DND-41 (cell line): ENCODE results near the gene DGKB.

ENCODE experiments used
- ATAC-seq: fragments of 200-7000 bp; cut with Tn5 transposase; 3 replicates; pipeline ENCODE4 v1.9.1; 2021; ENCODE audit warnings: low read depth; ENCODE audit not compliant: insufficient read depth
- DNase-seq: peaks from one replicate; pipeline ENCODE4 v3.0.0-alpha.2; 2020
- H2AFZ ChIP-seq: 2 replicates; pipeline ENCODE4 v1.6.0; 2012; ENCODE audit warnings: low read depth, low read length
- H3K27ac ChIP-seq: 2 replicates; pipeline ENCODE4 v1.5.1; 2012; ENCODE audit warnings: low read length, inconsistent platforms
- H3K27me3 ChIP-seq: fragments of 200-600 bp; sonication (generic); 2 replicates; pipeline ENCODE4 v1.6.0; 2012; ENCODE audit warnings: low read length, mild to moderate bottlenecking, inconsistent platforms; ENCODE audit not compliant: insufficient read depth, poor library complexity
- H3K36me3 ChIP-seq: 2 replicates; pipeline ENCODE4 v1.5.1; 2012; ENCODE audit warnings: low read length, inconsistent platforms; ENCODE audit not compliant: insufficient read depth
- H3K4me1 ChIP-seq: 2 replicates; pipeline ENCODE4 v1.5.1; 2012; ENCODE audit warnings: mild to moderate bottlenecking, low read length; ENCODE audit not compliant: insufficient read depth
- H3K4me2 ChIP-seq: 2 replicates; pipeline ENCODE4 v1.6.0; 2012; ENCODE audit warnings: mild to moderate bottlenecking, moderate library complexity, low read length, inconsistent platforms; ENCODE audit not compliant: insufficient read depth
- H3K4me3 ChIP-seq, 2 experiments: fragments of 200-600 bp in 1 of 2; shearing (Covaris generic) in 1 of 2; 2 replicates each; pipeline ENCODE4 v1.5.1; 2012 to 2016; ENCODE audit warnings: inconsistent platforms in 2 of 2, low read length in 2 of 2, mild to moderate bottlenecking in 2 of 2, low read depth in 1 of 2, moderate library complexity in 1 of 2
- H3K79me2 ChIP-seq: 2 replicates; pipeline ENCODE4 v1.6.0; 2012; ENCODE audit warnings: low read length, inconsistent platforms; ENCODE audit not compliant: insufficient read depth
- H3K9ac ChIP-seq: 2 replicates; pipeline ENCODE4 v1.6.0; 2012; ENCODE audit warnings: low read depth, mild to moderate bottlenecking, inconsistent platforms, low read length, moderate library complexity
- H3K9me3 ChIP-seq: 2 replicates; pipeline ENCODE4 v1.5.1; 2012; ENCODE audit warnings: low read length, moderate library complexity, mild to moderate bottlenecking, inconsistent platforms; ENCODE audit not compliant: insufficient read depth, severe bottlenecking
- H4K20me1 ChIP-seq: 2 replicates; pipeline ENCODE4 v1.6.0; 2012; ENCODE audit warnings: low read length; ENCODE audit not compliant: insufficient read depth
- CTCF ChIP-seq: IDR thresholded peaks from 2 replicates; pipeline ENCODE4 v1.5.1; 2012; ENCODE audit warnings: borderline replicate concordance, low read length, moderate library complexity, mild to moderate bottlenecking; ENCODE audit not compliant: poor library complexity, severe bottlenecking; ENCODE audit errors: extremely low read depth
- EZH2 ChIP-seq: IDR thresholded peaks from 3 replicates; pipeline ENCODE4 v1.6.1; 2012; ENCODE audit warnings: borderline replicate concordance, low read depth, mild to moderate bottlenecking, moderate library complexity, low read length, inconsistent platforms; ENCODE audit not compliant: severe bottlenecking

Gene DGKB

GRCh38 chr7:14762561-14762960 lies 140.0 kb downstream of the DGKB start:
- H3K27me3 ChIP-seq = no peaks in the 10 kb centered on the region
- no peaks in the 10 kb centered on the region for H3K9me3 ChIP-seq
- H3K4me1 ChIP-seq = no peaks in the 10 kb centered on the region
- DNase-seq = no peak
- no peak overlapping the region for H3K4me2 ChIP-seq
- H4K20me1 ChIP-seq = no peaks in the 10 kb centered on the region
- H3K79me2 ChIP-seq = no peaks in the 10 kb centered on the region
- no peak for ATAC-seq
- H3K36me3 ChIP-seq = no peaks in the 10 kb centered on the region
- H3K27ac ChIP-seq = no peak overlapping the region
- H3K4me3 ChIP-seq = no peak overlapping the region
- H2AFZ ChIP-seq = no peak overlapping the region
- TF ChIP-seq CTCF = no peak
- TF ChIP-seq EZH2 = no peak
- no peak overlapping the region for H3K9ac ChIP-seq

DNA sequence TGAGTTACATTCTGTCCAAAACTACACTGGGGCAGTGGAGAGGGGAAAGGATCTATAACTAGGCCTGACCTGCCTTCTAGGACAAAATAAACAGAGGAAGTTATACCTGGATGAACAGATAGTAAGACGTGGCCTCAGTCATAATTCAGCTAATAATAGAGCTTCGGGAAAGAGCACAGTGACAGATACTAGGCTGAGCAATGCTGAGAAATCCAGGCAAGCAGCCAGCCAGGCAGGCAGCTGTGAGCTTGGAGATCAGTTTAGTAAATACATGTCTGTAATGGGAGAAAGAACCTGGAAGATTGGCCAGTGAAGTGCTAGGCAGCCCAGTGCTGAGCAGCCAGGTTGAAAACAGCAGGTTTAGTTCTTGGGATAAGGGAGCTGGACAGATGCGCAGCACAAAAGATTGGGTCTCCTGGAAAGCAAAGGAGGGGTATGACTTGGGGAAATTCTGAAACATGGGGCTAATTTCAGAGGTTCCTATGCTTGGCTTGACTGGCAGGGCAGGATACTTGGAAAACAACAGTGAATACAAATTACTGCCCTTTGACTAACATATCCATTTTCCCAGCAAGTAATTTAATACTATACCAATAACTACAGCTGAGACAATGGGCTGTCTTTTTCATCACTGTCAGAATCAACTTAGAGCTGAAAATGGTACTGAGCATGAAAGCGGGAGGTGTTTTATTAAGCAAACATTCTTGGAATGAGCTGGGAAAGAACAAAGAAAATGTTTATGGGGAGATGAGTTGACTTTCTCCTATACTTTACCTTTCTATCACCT lies 140.8 kb downstream of the DGKB start:
- DNase-seq (no peak), ATAC-seq (no peak)
- H3K4me1 ChIP-seq = no peaks in the 10 kb centered on the region
- no peaks in the 10 kb centered on the region for H3K79me2 ChIP-seq
- no peak overlapping the region for H3K9ac ChIP-seq
- no peaks in the 10 kb centered on the region for H3K36me3 ChIP-seq
- no peaks in the 10 kb centered on the region for H4K20me1 ChIP-seq
- no peak overlapping the region for H3K27ac ChIP-seq
- H3K9me3 ChIP-seq = no peaks in the 10 kb centered on the region
- H3K4me2 ChIP-seq = no peak overlapping the region
- H3K27me3 ChIP-seq = no peaks in the 10 kb centered on the region
- H3K4me3 ChIP-seq = no peak overlapping the region
- H2AFZ ChIP-seq = no peak overlapping the region
- TF ChIP-seq CTCF (no peak), EZH2 (no peak)

DNA sequence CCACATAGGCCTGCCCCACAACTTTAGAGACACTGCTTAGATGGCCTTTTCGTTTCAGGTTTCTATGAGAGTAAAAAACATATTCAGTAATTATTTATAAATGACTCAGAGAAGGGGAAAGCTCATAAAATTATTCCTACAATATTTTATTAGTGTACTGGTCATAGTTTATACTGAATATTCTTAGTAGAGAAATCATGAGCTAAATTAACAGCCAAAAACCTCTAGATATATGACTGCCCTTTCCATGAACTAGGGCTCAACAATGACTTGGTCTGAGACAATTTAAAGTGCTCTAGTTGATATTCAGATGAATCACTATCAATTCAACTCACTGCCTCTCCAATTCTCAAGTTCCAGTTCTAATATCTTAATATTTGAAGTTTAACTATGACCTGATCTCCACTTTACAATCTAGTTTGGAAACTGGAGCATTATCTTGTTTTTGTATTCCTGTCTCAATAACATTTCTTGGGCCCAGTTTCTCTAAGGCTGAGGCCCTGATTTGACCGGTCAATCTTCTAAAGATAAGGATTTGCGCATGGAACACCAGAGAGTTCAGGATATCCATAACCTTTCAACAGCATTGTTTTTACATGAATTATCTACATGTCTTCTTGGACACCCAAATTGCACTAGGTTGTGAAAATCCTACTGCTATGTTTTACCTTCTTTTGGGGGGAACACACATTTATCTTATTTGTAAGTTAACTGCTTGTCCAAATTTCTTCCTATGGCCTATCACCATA lies 141.6 kb downstream of the DGKB start:
- DNase-seq (no peak), ATAC-seq (no peak)
- Histone ChIP-seq H3K4me1 (no peaks in the 10 kb centered on the region), H3K9ac (no peak overlapping the region), H3K79me2 (no peaks in the 10 kb centered on the region), H3K9me3 (no peaks in the 10 kb centered on the region), H3K27me3 (no peaks in the 10 kb centered on the region), H3K27ac (no peak overlapping the region), H3K36me3 (no peaks in the 10 kb centered on the region), H2AFZ (no peak overlapping the region), H3K4me2 (no peak overlapping the region), H3K4me3 (no peak overlapping the region), H4K20me1 (no peaks in the 10 kb centered on the region)
- TF ChIP-seq EZH2 (no peak), CTCF (no peak)
